Stimulated activated CD4-positive, alpha-beta T cell treated with anti-CD3 and anti-CD28 coated beads, Interleukin-1b, Interleukin-23, amount 100 ng/mL, for 1 hour (primary cell): ENCODE measurements around the gene BHLHA15.
"Not testable (repeated sequence)": the region's sequence is repeated elsewhere in the genome, so short reads cannot be mapped to it uniquely, and the experiment has no call there.

Source experiments
- DNase-seq, 2 donors: peaks; one replicate each; pipeline ENCODE4 v3.0.0-alpha.2; 2020; ENCODE audit warnings: low read depth in 2 of 2

BHLHA15 gene

DNA sequence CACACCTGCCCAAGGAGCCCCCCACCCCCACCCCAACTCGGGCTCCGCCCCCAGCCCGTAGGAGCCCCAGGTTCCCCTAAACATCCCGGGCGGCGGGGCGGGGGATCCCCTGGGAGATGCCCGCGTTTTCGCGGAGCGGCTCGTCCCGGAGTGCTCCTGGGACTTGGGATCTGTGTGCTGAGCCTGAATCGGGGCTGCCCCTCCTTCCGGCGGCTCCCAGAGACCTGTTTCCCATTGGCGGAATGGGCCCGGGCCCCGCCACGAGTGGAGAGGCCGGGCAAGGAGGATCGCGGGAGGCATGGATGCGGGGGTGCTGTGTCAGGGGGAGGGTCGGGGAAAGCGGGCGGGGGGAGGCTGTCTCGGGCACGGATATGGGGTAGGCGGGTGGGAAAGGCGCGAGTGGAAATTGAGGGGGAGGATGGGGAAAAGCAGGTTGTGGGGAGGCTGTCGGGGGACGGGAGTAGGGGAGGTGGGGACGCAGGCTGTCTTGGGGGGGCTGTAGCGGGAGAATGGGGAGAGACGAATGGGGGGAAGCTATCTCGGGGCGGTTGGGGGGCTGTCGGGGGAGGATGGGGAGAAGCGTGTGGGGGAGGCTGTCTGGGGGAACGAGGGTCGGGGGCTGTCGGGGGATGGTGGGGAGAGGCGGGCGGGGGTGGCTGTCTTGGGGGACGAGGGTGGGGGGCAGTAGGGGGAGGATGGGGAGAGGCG, 572 bp upstream of the BHLHA15 start:
- DNase-seq = no peak

DNA sequence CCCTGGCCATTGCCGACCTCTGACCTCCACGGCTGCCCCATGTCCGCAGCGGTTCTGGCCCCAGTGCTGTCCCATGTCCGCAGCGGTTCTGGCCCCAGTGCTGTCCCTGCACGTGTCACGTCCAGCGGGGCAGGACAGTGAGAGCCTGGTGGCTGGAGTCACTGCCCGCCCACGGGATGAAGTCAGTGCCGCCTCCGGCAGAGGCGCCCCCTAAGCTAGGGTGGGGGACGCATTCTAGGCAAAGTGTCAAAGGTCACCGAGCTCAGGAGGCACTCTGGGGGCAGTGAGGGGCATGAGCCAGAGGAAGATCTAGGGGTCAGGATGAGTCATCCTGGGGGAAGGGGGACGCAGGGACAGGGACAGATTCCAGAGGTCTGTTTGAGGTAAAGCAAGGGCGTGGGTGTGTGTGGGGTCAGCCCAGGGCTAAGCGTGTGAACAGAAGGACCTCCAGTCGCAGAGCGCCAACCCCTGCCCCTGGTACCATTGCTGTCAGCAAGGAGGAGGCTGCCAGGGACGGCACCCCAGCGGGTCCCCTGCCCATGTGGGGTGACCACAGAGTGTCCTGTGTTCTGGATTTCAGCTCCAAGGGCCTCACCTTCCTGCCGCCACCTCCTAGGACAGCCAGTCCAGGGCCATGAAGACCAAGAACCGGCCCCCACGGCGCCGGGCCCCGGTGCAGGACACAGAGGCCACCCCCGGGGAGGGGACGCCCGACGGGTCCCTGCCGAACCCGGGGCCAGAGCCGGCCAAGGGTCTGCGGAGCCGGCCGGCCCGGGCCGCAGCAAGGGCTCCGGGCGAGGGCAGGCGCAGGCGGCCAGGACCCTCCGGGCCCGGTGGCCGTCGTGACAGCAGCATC, 665 bp downstream of the BHLHA15 start:
- no peak for DNase-seq

- DNase-seq = no peak
These were observed 1.3 kb downstream of the BHLHA15 start for GRCh38 chr7:98212532-98213041.

GRCh38 chr7:98213296-98213887, 2.2 kb downstream of the BHLHA15 start:
- no peak for DNase-seq

DNA sequence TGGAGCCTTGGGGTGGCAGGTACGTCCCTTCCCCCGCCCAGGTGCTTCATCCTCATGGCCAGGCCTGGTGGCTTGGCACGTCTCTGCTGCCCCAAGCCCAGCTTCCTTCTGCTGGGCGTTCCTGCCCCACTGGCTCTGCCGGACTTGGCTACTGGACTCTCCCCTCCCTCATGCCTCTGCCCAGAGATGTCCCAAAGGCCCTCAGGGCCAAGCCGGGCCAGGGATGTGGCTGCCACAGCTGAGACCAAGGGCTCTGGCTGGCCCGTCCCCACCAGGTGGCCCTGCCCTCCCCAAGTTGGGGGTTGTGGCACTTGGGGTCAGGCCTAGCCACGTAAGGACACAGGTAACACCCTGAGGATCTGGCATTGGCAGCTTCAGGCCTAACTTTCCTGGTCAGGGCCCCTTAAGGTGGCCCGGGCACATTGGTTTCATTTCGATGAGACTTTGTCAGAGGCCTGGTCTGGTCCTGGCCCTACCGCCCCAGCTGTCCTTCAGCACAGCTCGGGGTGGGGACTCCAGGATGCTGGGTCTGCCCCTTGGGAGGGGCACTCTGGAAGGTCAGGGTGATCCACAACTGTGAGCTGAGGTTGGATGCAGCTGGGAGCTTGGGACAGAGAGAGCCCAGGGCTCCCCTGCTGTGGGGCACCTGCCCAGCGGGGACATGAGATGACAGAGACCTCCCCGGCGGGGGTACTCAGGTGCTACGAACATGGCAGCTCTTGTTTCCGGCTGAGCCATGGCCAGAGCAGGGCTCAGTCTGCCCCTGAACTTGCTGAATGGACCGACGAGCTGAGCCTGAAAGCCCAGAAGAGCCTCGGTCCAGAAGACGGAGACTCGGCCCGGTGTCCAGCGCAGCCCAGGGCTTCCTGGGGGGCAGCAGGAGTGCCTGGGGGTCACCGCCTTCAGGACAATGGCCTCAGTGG, 2.9 kb downstream of the BHLHA15 start:
- no peak for DNase-seq

DNA sequence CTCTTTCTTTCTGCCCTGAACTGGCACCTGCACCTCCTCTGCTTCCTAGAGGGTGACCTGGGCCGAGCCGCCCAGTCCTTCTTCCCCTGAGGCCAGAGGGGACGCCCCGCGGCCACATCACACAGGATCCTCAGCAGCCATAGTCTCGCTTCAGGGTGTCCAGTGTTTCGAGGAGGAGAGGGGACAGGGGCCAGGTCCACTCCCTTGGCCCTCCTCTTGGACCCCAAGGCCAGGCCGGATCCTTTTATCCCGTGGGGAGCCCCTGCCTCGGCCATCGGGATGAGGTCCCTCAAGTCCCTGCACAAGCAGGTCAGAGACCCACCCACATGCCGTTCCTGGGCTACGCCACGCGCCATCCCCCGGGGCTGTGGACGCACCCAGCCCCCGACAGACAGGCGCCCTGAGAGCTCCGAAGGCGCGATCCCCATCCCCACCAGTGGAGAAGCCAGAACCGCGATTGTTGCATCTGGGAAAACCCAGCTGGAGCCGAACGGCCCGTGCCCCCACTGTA, 3.6 kb downstream of the BHLHA15 start:
- DNase-seq = no peak

GRCh38 chr7:98215561-98216495, 4.6 kb downstream of the BHLHA15 start:
- DNase-seq = no peak

GRCh38 chr7:98216941-98217622, 5.8 kb downstream of the BHLHA15 start:
- DNase-seq = no peak

DNA sequence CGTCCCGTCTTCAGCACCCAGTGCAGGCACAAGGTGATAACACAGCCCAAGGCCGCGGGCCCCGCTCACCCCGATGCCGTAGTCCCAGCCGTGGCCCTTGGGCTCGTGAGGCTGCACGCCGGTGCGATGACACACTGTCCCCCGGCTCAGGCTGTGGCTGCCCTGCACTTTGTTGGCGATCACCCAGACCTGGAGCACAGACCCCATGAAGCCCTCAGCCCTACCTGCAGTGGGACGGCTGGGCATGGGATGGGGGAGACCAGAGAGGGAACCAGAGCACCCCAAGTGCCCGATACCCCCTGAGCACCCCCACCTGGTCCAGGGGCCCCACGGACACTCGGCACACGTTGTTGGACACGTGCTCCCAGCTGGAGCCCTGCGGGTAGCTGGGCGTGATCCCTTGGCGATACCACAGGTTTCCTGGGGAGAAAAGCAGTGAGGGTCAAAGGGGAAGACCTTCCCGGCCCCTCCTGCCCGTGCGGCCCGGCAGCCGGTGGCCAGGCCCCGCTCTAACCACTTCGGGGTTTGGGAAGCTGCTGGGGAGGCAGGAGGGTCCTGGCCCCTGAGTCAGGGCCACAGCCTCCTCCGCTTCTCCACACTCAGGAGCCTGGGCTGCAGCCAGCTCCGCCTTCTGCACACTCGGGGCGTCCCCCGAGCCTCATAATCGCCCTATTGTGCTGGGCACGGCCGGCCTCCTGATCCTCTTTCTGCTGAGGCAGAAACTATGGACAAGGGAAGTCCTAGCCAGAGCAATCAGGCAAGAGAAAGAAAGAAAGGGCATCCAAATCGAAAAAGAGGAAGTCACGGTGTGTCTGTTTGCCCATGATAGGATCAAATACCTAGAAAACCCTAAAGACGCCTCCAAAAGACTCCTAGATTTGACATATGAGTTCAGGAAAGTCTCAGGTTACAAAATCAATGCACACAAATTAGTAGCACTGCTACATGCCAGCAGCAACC, 6.7 kb downstream of the BHLHA15 start:
- no peak for DNase-seq

DNA sequence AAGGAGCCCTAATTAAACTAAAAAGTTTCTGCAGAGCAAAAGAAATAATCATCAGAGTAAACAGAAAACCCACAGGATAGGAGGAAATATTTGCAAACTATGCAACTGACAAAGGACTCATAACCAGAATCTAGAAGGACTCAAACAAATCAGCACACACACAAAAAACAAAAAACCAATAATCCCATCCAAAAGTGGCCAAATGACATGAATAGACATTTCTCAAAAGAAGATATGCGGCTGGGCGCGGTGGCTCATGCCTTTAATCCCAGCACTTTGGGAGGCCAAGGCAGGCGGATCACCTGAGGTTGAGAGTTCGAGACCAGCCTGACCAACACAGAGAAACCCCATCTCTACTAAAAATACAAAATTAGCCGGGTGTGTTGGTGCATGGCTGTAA, 8.1 kb downstream of the BHLHA15 start:
- not testable (repeated sequence) for DNase-seq

- DNase-seq = no peak
These were observed 10.6 kb downstream of the BHLHA15 start for GRCh38 chr7:98221611-98222532.

GRCh38 chr7:98222533-98223195, 11.4 kb downstream of the BHLHA15 start:
- DNase-seq = no peak

DNA sequence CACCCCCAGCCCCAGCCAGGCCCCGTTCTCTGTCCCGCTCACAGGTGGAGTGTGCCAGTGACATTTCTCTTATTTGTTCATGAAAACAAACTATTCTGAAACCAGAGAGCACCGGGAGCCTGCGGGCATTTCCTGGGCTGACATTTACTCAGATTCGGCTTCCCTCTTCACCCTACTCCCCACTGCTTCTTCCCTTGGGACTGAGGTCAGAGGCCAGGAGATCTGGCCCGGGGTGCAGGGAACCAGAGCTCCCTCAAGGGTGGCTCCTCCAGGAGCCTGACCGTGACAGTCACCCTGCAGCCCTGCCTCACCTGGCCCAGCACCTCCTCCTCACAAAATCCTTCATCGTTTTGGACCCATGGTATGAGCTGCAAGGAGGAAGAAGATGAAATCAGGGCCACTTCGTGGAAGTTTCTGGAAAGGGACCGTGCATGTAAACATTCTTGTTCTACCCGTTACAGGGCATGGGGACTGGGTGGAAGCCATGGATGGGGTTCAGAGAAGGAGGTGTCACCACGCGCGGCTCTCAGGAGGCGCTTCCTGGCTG, 12.2 kb downstream of the BHLHA15 start:
- DNase-seq = no peak

GRCh38 chr7:98223898-98224700, 12.9 kb downstream of the BHLHA15 start:
- no peak for DNase-seq

- DNase-seq = no peak
These were observed 13.5 kb downstream of the BHLHA15 start for GRCh38 chr7:98224701-98225181.
